ENCODE results near the gene NOS1.

NOS1 gene

DNA sequence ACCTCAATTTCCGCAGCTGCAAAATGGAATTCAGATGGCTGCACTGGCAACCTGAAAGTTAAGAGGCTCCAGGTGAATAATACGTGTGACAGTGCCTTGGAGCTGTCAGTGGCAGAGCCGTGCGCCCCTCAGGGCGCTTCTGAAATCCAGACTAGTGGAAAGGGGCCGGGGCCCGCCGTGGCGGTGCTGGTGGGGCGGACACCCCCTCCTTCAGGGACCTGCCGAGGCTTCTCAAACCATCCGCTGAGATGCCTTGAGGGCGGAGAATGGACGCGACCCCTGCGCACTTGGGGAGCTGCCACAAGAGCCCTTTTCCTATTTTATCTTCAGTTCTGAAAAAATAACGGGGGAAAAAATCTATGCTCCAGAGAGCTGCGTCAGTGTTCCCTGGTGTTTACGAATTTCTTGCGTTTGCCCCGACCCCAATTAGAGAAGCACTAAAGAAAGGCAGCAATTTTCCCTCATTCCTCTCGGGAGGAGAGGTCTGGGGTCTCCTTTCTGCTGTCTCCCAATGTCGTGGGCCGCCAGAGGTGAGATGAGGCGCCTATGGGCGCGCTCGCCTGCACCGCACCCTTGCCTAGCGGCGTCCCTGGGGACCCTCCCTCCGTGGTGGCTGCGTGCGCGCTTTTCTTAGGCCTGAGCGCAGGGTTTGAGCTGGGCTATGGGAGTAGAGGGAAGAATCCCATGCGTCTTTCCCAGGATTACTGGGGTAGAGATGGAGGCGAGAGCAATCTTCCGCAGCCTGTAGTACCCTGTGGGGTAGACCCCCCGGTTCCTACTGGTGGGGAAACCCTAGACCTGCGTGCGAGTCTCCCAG, 2.2 kb downstream of the NOS1 start:
- H3K36me3 ChIP-seq = no peaks in the 10 kb centered on the region
- H3K27ac ChIP-seq = no peak overlapping the region
- TF ChIP-seq, protein P1, sequence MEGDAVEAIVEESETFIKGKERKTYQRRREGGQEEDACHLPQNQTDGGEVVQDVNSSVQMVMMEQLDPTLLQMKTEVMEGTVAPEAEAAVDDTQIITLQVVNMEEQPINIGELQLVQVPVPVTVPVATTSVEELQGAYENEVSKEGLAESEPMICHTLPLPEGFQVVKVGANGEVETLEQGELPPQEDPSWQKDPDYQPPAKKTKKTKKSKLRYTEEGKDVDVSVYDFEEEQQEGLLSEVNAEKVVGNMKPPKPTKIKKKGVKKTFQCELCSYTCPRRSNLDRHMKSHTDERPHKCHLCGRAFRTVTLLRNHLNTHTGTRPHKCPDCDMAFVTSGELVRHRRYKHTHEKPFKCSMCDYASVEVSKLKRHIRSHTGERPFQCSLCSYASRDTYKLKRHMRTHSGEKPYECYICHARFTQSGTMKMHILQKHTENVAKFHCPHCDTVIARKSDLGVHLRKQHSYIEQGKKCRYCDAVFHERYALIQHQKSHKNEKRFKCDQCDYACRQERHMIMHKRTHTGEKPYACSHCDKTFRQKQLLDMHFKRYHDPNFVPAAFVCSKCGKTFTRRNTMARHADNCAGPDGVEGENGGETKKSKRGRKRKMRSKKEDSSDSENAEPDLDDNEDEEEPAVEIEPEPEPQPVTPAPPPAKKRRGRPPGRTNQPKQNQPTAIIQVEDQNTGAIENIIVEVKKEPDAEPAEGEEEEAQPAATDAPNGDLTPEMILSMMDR (IDR thresholded peaks at IDR 0.05) = no peak
- H3K9me3 ChIP-seq = no peaks in the 10 kb centered on the region
- no peaks in the 10 kb centered on the region for H3K4me1 ChIP-seq (ENCODE audit: control insufficient read depth in 1 of 2, insufficient read depth in 1 of 2, low read depth in 1 of 2, low read length in 1 of 2)
- H3K27me3 ChIP-seq = peaks cover 87% of the 10 kb centered on the region
- H3K4me3 ChIP-seq (ENCODE audit: low read depth in 1 of 2, low read length in 1 of 2) = no peak overlapping the region

DNA sequence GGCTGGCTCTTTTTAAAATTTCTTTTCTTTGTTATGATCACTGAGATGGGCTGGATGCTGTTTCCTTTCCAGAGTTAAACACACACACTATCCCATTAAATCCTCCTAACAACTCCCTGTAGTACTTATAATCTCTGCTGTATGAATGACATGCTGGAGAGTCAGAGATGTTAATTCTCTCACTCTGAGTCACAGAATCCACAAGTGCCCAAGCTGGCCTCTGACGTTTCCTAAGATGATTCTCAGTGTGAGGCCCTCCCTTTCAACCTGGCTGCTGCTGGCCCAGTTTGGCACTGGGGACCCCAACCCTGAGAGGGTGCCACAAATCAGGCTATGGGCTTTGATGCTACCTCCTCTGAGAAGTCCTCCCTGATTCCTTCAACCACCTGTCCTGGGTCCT, 5.4 kb downstream of the NOS1 start:
- Histone ChIP-seq H3K9me3 (no peaks in the 10 kb centered on the region), H3K36me3 (no peaks in the 10 kb centered on the region), H3K4me1 (ENCODE audit: control insufficient read depth in 1 of 2, insufficient read depth in 1 of 2, low read depth in 1 of 2, low read length in 1 of 2) (no peaks in the 10 kb centered on the region), H3K4me3 (ENCODE audit: low read depth in 1 of 2, low read length in 1 of 2) (no peak overlapping the region), H3K27ac (no peak overlapping the region), H3K27me3 (peaks cover 61% of the 10 kb centered on the region)
- TF ChIP-seq, protein P1 (IDR thresholded peaks at IDR 0.05) = no peak

DNA sequence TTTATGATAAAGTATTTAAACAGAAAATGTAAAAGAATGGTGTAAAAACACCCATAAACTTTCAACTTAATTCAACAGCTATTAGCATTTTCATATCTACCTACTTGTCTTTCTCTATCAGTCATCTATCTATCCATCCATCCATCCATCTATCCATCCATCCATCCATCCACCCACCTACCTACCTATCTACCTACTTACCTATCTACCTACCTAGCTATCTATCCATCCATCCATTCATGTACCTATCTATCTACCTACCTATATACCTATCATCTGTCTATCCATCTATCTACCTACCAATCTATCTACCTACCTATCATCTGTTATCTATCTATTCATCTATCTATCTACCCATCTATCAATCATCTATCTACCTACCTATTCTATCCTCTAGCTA, 8.5 kb downstream of the NOS1 start:
- no peak overlapping the region for H3K4me3 ChIP-seq (ENCODE audit: low read depth in 1 of 2, low read length in 1 of 2)
- H3K36me3 ChIP-seq = no peaks in the 10 kb centered on the region
- H3K27ac ChIP-seq = no peak overlapping the region
- no peaks in the 10 kb centered on the region for H3K9me3 ChIP-seq
- TF ChIP-seq, protein P1 (IDR thresholded peaks at IDR 0.05) = no peak
- H3K27me3 ChIP-seq = peaks cover 30% of the 10 kb centered on the region
- H3K4me1 ChIP-seq (ENCODE audit: control insufficient read depth in 1 of 2, insufficient read depth in 1 of 2, low read depth in 1 of 2, low read length in 1 of 2) = no peaks in the 10 kb centered on the region

GRCh38 chr12:117352206-117352605, 9.2 kb downstream of the NOS1 start:
- no peaks in the 10 kb centered on the region for H3K4me1 ChIP-seq (ENCODE audit: control insufficient read depth in 1 of 2, insufficient read depth in 1 of 2, low read depth in 1 of 2, low read length in 1 of 2)
- H3K4me3 ChIP-seq (ENCODE audit: low read depth in 1 of 2, low read length in 1 of 2) = no peak overlapping the region
- no peak overlapping the region for H3K27ac ChIP-seq
- no peaks in the 10 kb centered on the region for H3K9me3 ChIP-seq
- TF ChIP-seq, protein P1 (IDR thresholded peaks at IDR 0.05) = no peak
- peaks cover 23% of the 10 kb centered on the region for H3K27me3 ChIP-seq
- H3K36me3 ChIP-seq = no peaks in the 10 kb centered on the region

- Histone ChIP-seq H3K27ac (no peak overlapping the region), H3K4me1 (ENCODE audit: control insufficient read depth in 1 of 2, insufficient read depth in 1 of 2, low read depth in 1 of 2, low read length in 1 of 2) (no peaks in the 10 kb centered on the region), H3K4me3 (ENCODE audit: low read depth in 1 of 2, low read length in 1 of 2) (no peak overlapping the region), H3K36me3 (no peaks in the 10 kb centered on the region), H3K9me3 (no peaks in the 10 kb centered on the region), H3K27me3 (peaks cover 13% of the 10 kb centered on the region)
- TF ChIP-seq, protein P1 (IDR thresholded peaks at IDR 0.05) = no peak
These were observed 11.3 kb downstream of the NOS1 start for GRCh38 chr12:117350140-117350539.
